K562 (cell line): Measurements from ENCODE around the gene CCDC85B. TPM values are rescaled to one million over a fixed set of nuclear protein-coding genes. Genes with fewer than 3 reads are reported as not detected.

ENCODE experiments used
- ATF7 ChIP-seq: fragments of 450-650 bp; IDR thresholded peaks from 2 replicates; pipeline ENCODE4 v1.7.1; 2014; ENCODE audit warnings: mild to moderate bottlenecking, moderate library complexity
- CHCHD3 ChIP-seq: fragments of 250-450 bp; sonication (Bioruptor Pico); IDR thresholded peaks from 2 replicates; pipeline ENCODE4 v2.1.2; 2022; ENCODE audit warnings: mild to moderate bottlenecking
- FUS ChIP-seq: fragments of 200-400 bp; formaldehyde crosslinking; optimal IDR thresholded peaks from 2 replicates; pipeline ENCODE3; 2017; ENCODE audit warnings: low read depth, low read length
- GABPB2 ChIP-seq: fragments of 250-450 bp; sonication (Bioruptor Pico); conservative IDR thresholded peaks from 2 replicates; pipeline ENCODE4 v1.5.1; 2021; ENCODE audit warnings: mild to moderate bottlenecking
- HMGN3 ChIP-seq: IDR thresholded peaks from 2 replicates; pipeline ENCODE4 v1.6.1; 2011; ENCODE audit warnings: borderline replicate concordance, low read depth, mild to moderate bottlenecking, mixed read lengths, low read length; ENCODE audit not compliant: insufficient read length; ENCODE audit errors: extremely low read depth
- NRF1 ChIP-seq, 2 experiments: fragments of 450-650 bp; IDR thresholded peaks in 1 of 2; conservative IDR thresholded peaks in 1 of 2; 2 replicates each; pipeline ENCODE4 v1.6.1; 2014; ENCODE audit warnings: mild to moderate bottlenecking in 2 of 2
- POLR2H ChIP-seq: IDR thresholded peaks from 2 replicates; pipeline ENCODE4 v1.6.1; 2016; ENCODE audit warnings: missing genetic modification characterization, low read depth, mild to moderate bottlenecking, control low read depth, missing compliant biosample characterization, moderate library complexity
- RAD21 ChIP-seq, 2 experiments: fragments of 250-450 bp in 1 of 2; fragments of 450-650 bp in 1 of 2; sonication (Bioruptor Pico) in 1 of 2; formaldehyde crosslinking in 1 of 2; IDR thresholded peaks in 1 of 2; conservative IDR thresholded peaks in 1 of 2; 2 replicates each; pipeline versions ENCODE4 v1.4.0 to v1.8.0; 2020 to 2022; ENCODE audit warnings: mild to moderate bottlenecking in 2 of 2, moderate library complexity in 1 of 2
- RBM14 ChIP-seq: fragments of 200-400 bp; formaldehyde crosslinking; IDR thresholded peaks from 2 replicates; pipeline ENCODE4 v1.6.1; 2018; ENCODE audit warnings: low read depth, mild to moderate bottlenecking, low read length, moderate library complexity, borderline replicate concordance; ENCODE audit not compliant: insufficient read depth
- RUNX1 ChIP-seq: sonication (generic); IDR thresholded peaks from 2 replicates; pipeline ENCODE4 v1.6.1; 2016; ENCODE audit warnings: antibody characterized with exemption, low read depth
- STAT5A ChIP-seq: IDR thresholded peaks from 2 replicates; pipeline ENCODE4 v1.6.1; 2012; ENCODE audit warnings: low read length, inconsistent platforms, borderline replicate concordance
- SUPT5H ChIP-seq: fragments of 450-650 bp; IDR thresholded peaks from 2 replicates; pipeline ENCODE4 v1.6.1; 2016
- polyA plus RNA-seq, 8 experiments: library from polyadenylated mRNA; depleted of rRNA in 4 of 8; stranded (reverse) in 5 of 8; unstranded in 3 of 8; fragments of >200 nt; fragmentation: Nextera tagmentation in 2 of 8; fragmentation: Illumina TruSeq in 1 of 8; extraction: Ambion mirVana in 2 of 8; extraction: Trizol in 1 of 8; gene quantifications; 2 replicates each; pipeline versions ENCODE4 v1.2.1 to v1.2.3, GENCODE V29; 2011 to 2014; ENCODE audit warnings: inconsistent platforms in 1 of 8, missing spikeins in 1 of 8
- total RNA-seq, 7 experiments: library from RNA; depleted of rRNA in 6 of 7; stranded (reverse); fragments of >200 nt in 6 of 7; fragmentation: Illumina TruSeq in 2 of 7; extraction: Trizol in 2 of 7; gene quantifications; 2 replicates each; pipeline versions ENCODE4 v1.2.1 to v1.2.3, GENCODE V29; 2011 to 2021; ENCODE audit warnings: low replicate concordance in 1 of 7
- TF ChIP-seq, protein P1 (sequence below), 2 experiments: fragments of 450-650 bp; IDR thresholded peaks; 2 replicates each; pipeline ENCODE4 v1.6.1; 2018; ENCODE audit warnings: mild to moderate bottlenecking in 2 of 2, low read depth in 1 of 2; ENCODE audit not compliant: partially characterized antibody in 2 of 2
- TF ChIP-seq, protein P2 (sequence below): conservative IDR thresholded peaks from 2 replicates; pipeline ENCODE4 v1.6.1; 2011; ENCODE audit warnings: low read depth, mild to moderate bottlenecking, low read length; ENCODE audit not compliant: control insufficient read depth
- TF ChIP-seq, protein P3 (sequence below), 2 experiments: fragments of 450-650 bp in 1 of 2; sonication (generic) in 1 of 2; formaldehyde crosslinking; conservative IDR thresholded peaks; 2 replicates each; pipeline versions ENCODE4 v1.4.0 to v1.8.1; 2020 to 2022; ENCODE audit warnings: mild to moderate bottlenecking in 1 of 2, missing genetic modification reagents in 1 of 2
- TF ChIP-seq, protein P4 (sequence below): fragments of 450-650 bp; IDR thresholded peaks from one replicate; pipeline ENCODE4 v1.6.1; 2018; ENCODE audit warnings: mild to moderate bottlenecking, moderate library complexity; ENCODE audit not compliant: partially characterized antibody
- TF ChIP-seq, protein P5 (sequence below): fragments of 450-650 bp; IDR thresholded peaks from 2 replicates; pipeline ENCODE4 v1.6.1; 2016

Gene CCDC85B
- total and polyA plus RNA-seq, 9 of the 15 experiments (the other 6 are each of a cell fraction or from before 2014, with no cell fraction given) = 0.14 to 138 (median 6.2) TPM

DNA sequence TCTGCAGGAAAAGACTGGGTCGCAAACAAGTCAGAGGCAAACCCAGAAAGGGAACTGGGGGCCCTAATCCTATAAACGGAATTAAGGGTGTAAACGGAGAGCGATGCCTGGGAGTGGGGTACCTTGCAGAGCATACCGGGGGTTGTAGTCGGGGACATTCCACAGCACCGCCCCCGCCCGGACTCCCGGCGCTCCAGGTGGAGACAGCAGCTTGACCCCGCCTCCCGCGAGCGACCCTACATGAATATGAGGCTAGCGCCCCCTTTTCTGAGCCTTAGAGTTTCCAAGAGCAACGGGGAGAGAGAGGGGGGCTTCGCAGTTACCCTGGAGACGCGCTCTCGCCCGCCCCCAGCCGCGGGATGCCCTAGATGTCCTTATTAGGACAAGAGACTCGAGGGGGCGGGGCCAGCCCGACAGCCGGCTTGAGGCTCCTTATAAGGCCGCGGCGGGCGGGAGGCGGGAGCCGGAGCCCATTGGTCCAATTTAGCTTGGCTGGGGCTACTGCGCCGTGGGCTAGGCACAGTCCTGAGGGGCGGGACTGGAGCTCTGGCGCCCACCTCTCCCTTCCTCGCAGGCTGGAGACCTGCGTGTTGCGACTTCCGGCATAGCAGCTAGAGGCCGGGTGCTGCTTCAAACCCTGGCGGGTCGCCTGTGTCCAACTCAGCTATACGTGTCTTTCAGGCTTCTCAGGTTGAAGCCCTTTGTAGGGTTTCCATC lies 31.2 kb upstream of the CCDC85B start (continued):
- TF ChIP-seq, protein P1, sequence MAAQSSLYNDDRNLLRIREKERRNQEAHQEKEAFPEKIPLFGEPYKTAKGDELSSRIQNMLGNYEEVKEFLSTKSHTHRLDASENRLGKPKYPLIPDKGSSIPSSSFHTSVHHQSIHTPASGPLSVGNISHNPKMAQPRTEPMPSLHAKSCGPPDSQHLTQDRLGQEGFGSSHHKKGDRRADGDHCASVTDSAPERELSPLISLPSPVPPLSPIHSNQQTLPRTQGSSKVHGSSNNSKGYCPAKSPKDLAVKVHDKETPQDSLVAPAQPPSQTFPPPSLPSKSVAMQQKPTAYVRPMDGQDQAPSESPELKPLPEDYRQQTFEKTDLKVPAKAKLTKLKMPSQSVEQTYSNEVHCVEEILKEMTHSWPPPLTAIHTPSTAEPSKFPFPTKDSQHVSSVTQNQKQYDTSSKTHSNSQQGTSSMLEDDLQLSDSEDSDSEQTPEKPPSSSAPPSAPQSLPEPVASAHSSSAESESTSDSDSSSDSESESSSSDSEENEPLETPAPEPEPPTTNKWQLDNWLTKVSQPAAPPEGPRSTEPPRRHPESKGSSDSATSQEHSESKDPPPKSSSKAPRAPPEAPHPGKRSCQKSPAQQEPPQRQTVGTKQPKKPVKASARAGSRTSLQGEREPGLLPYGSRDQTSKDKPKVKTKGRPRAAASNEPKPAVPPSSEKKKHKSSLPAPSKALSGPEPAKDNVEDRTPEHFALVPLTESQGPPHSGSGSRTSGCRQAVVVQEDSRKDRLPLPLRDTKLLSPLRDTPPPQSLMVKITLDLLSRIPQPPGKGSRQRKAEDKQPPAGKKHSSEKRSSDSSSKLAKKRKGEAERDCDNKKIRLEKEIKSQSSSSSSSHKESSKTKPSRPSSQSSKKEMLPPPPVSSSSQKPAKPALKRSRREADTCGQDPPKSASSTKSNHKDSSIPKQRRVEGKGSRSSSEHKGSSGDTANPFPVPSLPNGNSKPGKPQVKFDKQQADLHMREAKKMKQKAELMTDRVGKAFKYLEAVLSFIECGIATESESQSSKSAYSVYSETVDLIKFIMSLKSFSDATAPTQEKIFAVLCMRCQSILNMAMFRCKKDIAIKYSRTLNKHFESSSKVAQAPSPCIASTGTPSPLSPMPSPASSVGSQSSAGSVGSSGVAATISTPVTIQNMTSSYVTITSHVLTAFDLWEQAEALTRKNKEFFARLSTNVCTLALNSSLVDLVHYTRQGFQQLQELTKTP (IDR thresholded peaks at IDR 0.05; ENCODE audit: low read depth in 1 of 2, partially characterized antibody in 2 of 2) = peak in 1 of 2 experiments; percentile 58
- TF ChIP-seq, protein P2, sequence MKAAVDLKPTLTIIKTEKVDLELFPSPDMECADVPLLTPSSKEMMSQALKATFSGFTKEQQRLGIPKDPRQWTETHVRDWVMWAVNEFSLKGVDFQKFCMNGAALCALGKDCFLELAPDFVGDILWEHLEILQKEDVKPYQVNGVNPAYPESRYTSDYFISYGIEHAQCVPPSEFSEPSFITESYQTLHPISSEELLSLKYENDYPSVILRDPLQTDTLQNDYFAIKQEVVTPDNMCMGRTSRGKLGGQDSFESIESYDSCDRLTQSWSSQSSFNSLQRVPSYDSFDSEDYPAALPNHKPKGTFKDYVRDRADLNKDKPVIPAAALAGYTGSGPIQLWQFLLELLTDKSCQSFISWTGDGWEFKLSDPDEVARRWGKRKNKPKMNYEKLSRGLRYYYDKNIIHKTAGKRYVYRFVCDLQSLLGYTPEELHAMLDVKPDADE = peak; percentile 61; the same call in 1 of the 2 replicates
- TF ChIP-seq ATF7 = peak; percentile 63; the same call in 1 of the 2 replicates
- peak; percentile 68; the same call in 1 of the 2 replicates for TF ChIP-seq CHCHD3 (CRISPR knock-in tag)
- TF ChIP-seq POLR2H (tag) = peak; percentile 87
- TF ChIP-seq, protein P3, sequence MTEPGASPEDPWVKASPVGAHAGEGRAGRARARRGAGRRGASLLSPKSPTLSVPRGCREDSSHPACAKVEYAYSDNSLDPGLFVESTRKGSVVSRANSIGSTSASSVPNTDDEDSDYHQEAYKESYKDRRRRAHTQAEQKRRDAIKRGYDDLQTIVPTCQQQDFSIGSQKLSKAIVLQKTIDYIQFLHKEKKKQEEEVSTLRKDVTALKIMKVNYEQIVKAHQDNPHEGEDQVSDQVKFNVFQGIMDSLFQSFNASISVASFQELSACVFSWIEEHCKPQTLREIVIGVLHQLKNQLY (CRISPR knock-in tag; conservative IDR thresholded peaks at IDR 0.05) = no peak
- peak; percentile 85 to 86 for TF ChIP-seq NRF1 (conservative IDR thresholded peaks at IDR 0.05 in 1 of 2, IDR thresholded peaks at IDR 0.05 in 1 of 2)
- no peak for TF ChIP-seq RAD21 (CRISPR knock-in tag; conservative IDR thresholded peaks at IDR 0.05 in 1 of 2, IDR thresholded peaks at IDR 0.05 in 1 of 2)
- TF ChIP-seq RUNX1 = no peak
- TF ChIP-seq, protein P4, sequence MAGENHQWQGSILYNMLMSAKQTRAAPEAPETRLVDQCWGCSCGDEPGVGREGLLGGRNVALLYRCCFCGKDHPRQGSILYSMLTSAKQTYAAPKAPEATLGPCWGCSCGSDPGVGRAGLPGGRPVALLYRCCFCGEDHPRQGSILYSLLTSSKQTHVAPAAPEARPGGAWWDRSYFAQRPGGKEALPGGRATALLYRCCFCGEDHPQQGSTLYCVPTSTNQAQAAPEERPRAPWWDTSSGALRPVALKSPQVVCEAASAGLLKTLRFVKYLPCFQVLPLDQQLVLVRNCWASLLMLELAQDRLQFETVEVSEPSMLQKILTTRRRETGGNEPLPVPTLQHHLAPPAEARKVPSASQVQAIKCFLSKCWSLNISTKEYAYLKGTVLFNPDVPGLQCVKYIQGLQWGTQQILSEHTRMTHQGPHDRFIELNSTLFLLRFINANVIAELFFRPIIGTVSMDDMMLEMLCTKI = no peak
- TF ChIP-seq SUPT5H = peak; percentile 93; the same call in 1 of the 2 replicates
- no peak for TF ChIP-seq GABPB2 (CRISPR knock-in tag)
- no peak; the same call in 1 of the 2 replicates for TF ChIP-seq STAT5A
- TF ChIP-seq, protein P5, sequence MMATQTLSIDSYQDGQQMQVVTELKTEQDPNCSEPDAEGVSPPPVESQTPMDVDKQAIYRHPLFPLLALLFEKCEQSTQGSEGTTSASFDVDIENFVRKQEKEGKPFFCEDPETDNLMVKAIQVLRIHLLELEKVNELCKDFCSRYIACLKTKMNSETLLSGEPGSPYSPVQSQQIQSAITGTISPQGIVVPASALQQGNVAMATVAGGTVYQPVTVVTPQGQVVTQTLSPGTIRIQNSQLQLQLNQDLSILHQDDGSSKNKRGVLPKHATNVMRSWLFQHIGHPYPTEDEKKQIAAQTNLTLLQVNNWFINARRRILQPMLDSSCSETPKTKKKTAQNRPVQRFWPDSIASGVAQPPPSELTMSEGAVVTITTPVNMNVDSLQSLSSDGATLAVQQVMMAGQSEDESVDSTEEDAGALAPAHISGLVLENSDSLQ = no peak
- peak; percentile 98 for TF ChIP-seq HMGN3
- no peak for TF ChIP-seq RBM14
- no peak for TF ChIP-seq FUS
